Measurements from ENCODE around the gene SCARB1. TPM values are rescaled to one million over a fixed set of nuclear protein-coding genes. Genes with fewer than 3 reads are reported as not detected.

SCARB1 gene
- total and polyA plus RNA-seq, 2 experiments from 2014 or later: 31.0 to 62.5 TPM

GRCh38 chr12:124754491-124754890 is 109.2 kb downstream of the SCARB1 start:
- Histone ChIP-seq H3K27ac (ENCODE audit: low read depth) (no peak overlapping the region), H3K9me2 (ENCODE audit: insufficient read depth) (no peaks in the 10 kb centered on the region), H3F3A (replicated peaks; ENCODE audit: low read depth) (no peaks in the 10 kb centered on the region), H3K36me3 (ENCODE audit: insufficient read depth) (no peaks in the 10 kb centered on the region), H3K4me1 (ENCODE audit: insufficient read depth) (peaks cover 17% of the 10 kb centered on the region), H2AFZ (peak overlapping the region; percentile 90), H3K4me2 (peak overlapping the region; percentile 51; the same call in 1 of the 2 replicates), H3K79me2 (replicated peaks; ENCODE audit: insufficient read depth) (no peaks in the 10 kb centered on the region), H3K27me3 (ENCODE audit: insufficient read depth) (no peaks in the 10 kb centered on the region), H3K4me3 (no peak overlapping the region), H4K20me1 (replicated peaks; ENCODE audit: insufficient read depth) (no peaks in the 10 kb centered on the region)
- Mint-ChIP-seq H3K4me3 (no peak overlapping the region), H3K4me1 (peaks cover 40% of the 10 kb centered on the region), H3K27me3 (ENCODE audit: insufficient read depth, low read depth, poor library complexity) (peaks cover 14% of the 10 kb centered on the region), H3K9me3 (peaks cover 39% of the 10 kb centered on the region), H3K36me3 (ENCODE audit: low read depth) (peaks cover 26% of the 10 kb centered on the region), H3K27ac (no peak overlapping the region)
- TF ChIP-seq REST (IDR thresholded peaks at IDR 0.05; ENCODE audit: unreplicated experiment): no peak
- TF ChIP-seq JUNB (IDR thresholded peaks at IDR 0.05; ENCODE audit: unreplicated experiment): no peak
- TF ChIP-seq ZNF462 (CRISPR knock-in tag; IDR thresholded peaks at IDR 0.05): no peak
- TF ChIP-seq ETS1 (IDR thresholded peaks at IDR 0.05): no peak
- no peak for TF ChIP-seq ZNF331 (CRISPR knock-in tag; IDR thresholded peaks at IDR 0.05; ENCODE audit: low read depth)
- TF ChIP-seq CREB1 (CRISPR knock-in tag; IDR thresholded peaks at IDR 0.05; ENCODE audit: low read depth): no peak
- no peak for TF ChIP-seq EZH2 (IDR thresholded peaks at IDR 0.05; ENCODE audit: low read depth, unreplicated experiment)
- TF ChIP-seq NANOG (IDR thresholded peaks at IDR 0.05; ENCODE audit: borderline replicate concordance): no peak
- TF ChIP-seq ZNF114 (CRISPR knock-in tag; IDR thresholded peaks at IDR 0.05): no peak
- no peak for TF ChIP-seq EZH2phosphoT487 (IDR thresholded peaks at IDR 0.05; ENCODE audit: unreplicated experiment)
- no peak for TF ChIP-seq POLR2AphosphoS5 (IDR thresholded peaks at IDR 0.05; ENCODE audit: low read depth)
- ATAC-seq: no peak
- no peak for DNase-seq (ENCODE audit: low spot score)

Measured in GM23338 (cell line).